HG02642 (cell line): Measurements from ENCODE around the gene TIAM2.
"Not testable (repeated sequence)": the region's sequence is repeated elsewhere in the genome, so short reads cannot be mapped to it uniquely, and the experiment has no call there.

Experiments used
- ATAC-seq: cut with Tn5 transposase; IDR thresholded peaks from one replicate; pipeline ENCODE4 v1.9.1; 2021; ENCODE audit warnings: mild to moderate bottlenecking; ENCODE audit not compliant: unreplicated experiment, poor library complexity

Gene TIAM2

DNA sequence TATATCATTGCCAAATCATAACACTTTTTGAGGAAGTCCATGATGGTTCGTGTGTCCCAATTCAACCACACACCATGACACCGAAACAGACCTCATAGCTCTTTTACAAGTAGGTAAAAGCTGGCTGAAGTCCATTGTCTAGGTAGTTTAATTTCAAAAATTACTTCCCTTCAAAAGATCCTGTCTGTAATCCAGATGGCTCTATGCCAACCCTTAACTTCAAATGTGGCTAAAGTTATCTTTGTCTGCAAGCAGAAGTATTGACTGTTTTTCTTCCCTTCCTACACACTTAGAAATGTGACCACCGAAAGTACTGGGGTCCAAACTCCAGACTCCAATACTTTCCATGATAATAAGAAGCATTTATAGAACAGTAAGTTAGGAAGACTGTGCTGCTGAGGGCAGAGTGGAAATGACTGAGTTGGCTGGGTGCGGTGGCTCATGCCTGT, 8.3 kb upstream of the TIAM2 start:
- no peak for ATAC-seq

DNA sequence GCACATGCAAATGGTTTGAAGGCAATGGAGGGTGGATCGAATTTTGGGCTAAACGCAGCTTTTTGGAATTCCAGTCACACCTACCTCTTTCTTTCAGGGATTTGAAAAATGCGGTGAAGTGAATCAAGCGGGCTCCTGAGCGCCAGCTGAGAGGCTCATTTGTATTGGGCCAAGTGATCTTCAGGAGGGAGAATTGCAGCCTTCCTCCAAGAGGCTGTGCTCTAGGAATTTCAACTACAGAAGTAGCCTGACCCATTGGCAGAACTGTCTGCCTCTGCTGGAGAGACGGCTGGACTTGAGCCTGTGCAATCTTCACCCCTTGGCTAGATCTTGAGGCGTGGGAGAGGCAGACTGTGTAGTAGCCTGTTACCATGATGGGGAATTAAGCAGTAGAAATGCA, 5.7 kb upstream of the TIAM2 start:
- no peak for ATAC-seq

- ATAC-seq, result no peak
Measured at GRCh38 chr6:154991207-154991606, 3.9 kb upstream of the TIAM2 start.

- ATAC-seq, result no peak
Measured at GRCh38 chr6:154993026-154993425, 2.1 kb upstream of the TIAM2 start.

GRCh38 chr6:154993710-154994109, 1.4 kb upstream of the TIAM2 start:
- ATAC-seq, result no peak

DNA sequence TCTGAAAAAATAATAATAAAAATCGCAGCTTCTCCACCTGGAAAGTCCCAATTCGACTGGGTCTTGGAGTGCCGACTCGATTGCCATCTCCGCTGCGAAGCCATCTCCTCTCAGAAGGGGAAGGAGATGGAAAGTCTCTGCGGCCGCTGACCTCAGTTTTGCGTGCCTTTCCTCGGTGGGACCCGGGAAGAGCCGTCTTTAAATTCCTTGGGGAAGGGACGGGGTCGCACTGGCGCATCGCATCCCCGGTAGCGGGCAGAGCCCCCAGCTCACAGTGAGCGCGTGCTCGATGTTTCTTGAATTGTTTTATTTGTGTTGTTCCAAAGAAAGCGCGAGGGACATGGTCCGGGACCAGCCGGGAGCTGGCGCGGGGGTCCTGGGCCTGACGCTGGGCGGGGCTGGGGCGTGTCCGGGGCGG, 270 bp upstream of the TIAM2 start:
- no peak for ATAC-seq

DNA sequence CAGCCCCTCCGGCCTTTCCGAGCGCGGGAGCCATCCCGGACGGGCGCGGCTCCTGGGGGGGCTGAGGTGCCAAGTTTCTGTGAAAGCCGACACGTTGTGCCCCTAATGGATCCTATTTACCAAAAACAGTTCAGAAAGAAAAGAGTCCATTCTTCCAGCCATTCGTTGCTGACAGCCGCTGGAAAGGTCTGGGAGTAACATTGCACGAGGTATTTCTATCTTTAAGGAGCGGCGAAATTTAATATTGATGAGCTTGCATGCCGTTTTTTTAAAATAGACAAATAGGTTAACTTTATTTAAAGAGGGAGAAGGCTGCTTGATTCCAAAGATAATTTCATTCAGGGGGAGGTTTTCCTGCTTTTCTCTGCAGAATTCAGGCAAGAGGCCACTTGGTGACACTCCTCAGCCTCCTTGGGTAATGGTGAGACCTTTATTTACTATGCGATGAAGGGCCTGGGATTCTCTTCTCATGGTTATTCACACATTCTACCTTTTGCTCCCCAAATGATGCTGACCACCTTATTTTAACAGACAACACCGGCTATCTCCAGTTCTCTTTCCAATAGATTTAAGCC, 988 bp downstream of the TIAM2 start:
- ATAC-seq, result no peak

- ATAC-seq, result no peak
Measured at GRCh38 chr6:154996841-154997311, 1.8 kb downstream of the TIAM2 start.

DNA sequence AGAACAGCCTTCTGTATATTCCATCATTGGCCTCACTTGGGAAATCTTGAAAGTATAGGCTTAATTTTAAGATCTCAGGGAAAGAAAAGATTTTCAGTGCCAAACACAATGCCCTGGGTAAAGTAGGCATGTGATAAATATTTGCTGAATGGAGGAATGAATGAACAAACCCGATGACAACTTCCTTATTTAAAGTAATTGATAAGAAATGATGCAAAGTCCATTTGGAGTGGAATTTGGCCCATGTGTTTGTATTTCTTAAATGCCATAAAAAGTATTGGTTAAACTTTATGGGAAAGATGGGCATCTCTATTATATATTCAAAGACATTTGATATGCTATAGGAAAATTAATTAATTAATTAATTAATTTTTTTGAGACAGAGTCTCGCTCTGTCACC, 3.7 kb downstream of the TIAM2 start:
- ATAC-seq, result no peak

DNA sequence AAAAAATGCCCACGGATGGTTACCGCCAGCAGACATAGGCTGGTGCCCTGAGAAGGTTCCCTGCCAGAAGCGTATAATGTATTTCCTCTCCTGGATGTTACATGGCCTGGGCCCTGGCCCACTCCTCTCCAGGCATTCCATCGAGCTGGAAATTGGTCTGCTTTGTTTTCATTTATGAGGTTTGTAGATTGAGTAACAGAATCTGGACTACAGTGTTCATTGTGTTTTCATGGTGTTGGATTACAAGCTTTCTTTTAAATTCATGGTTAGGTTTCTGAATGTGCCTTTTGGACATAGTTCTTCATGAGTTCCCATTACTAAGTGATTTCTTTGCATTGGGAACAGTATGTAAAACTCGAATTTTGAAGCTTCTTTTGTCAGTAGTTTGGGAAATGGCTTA, 6.4 kb downstream of the TIAM2 start:
- no peak for ATAC-seq

- no peak for ATAC-seq
Measured at GRCh38 chr6:155001934-155002333, 6.8 kb downstream of the TIAM2 start.

DNA sequence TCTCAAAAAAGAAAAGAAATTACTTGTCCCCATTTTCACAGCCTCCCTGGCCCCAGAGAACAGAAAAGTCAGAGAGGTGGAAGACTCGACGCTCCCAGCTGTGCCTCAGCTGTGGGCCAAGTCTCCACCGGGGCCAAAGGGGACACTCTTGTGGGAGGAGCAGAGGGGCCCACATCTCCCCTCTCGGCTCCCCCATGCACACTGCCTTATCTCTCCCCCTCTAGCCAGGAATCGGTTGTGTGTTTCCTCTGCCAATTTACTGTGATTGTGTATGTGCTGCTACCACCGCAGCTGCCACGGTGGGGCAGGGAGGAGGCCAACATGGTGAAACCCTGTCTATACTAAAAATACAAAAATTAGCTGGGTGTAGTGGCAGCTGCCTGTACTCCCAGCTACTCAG, 8.4 kb downstream of the TIAM2 start:
- no peak for ATAC-seq

DNA sequence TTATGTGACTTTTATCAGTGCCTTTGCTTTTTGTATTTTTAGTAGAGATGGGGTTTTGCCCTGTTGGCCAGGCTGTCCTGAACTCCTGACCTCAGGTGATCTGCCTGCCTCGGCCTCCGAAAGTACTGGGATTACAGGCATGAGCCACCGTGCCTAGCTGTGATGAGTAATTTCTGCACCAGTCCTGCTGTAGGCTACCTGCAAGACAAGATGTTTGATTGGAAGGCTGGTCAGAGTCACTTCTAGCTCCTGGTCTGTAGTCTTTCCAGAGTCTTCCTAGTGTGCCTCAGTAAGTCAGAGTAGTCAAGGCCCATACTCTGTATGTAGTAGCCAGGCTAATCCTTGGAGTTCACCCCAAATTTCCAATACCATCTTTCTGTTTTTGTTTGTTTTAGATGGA, 8.9 kb downstream of the TIAM2 start:
- ATAC-seq, result no peak

DNA sequence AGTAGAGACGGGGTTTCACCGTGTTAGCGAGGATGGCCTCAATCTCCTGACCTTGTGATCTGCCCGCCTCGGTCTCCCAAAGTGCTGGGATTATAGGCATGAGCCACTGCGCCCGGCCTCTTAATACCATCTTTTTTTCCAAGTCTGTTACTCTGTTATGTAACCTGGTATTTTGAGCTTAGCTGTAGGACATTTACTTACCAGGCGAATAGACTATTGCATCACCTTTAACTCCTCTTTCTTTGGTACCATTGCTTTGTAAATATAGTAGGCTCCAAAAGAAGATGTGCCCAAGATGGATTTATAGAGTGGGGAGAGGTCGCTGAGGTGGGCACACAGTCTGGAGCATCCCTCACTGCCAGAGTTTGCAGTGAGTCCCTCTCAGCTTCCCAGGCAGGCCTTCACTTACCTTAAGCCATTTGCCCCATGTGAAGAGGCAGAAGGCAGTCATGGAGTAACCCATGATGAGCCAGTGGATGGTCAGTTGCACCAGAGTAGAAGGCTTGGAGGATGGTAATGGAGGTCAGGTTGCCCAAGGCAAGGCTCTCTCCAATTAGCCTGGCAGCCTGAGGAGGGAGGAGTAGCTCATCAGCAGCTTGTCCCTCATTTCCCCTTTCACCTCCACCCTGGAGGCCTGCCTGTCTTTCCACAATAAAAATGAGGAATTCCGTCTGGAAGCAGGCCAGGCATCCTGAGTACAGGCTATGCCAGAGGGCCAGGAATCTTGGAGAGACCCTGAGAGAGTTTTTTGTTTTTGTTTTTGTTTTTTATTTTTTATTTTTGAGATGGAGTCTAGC, 9.7 kb downstream of the TIAM2 start:
- no peak for ATAC-seq

- no peak for ATAC-seq
Measured at GRCh38 chr6:155008625-155009024, 13.5 kb downstream of the TIAM2 start.

- no peak for ATAC-seq
Measured at GRCh38 chr6:155010940-155011339, 15.8 kb downstream of the TIAM2 start.

GRCh38 chr6:155011809-155012291, 16.7 kb downstream of the TIAM2 start:
- no peak for ATAC-seq

GRCh38 chr6:155013457-155013876, 18.4 kb downstream of the TIAM2 start:
- no peak for ATAC-seq

- ATAC-seq, result no peak
Measured at GRCh38 chr6:155014137-155014536, 19.0 kb downstream of the TIAM2 start.

DNA sequence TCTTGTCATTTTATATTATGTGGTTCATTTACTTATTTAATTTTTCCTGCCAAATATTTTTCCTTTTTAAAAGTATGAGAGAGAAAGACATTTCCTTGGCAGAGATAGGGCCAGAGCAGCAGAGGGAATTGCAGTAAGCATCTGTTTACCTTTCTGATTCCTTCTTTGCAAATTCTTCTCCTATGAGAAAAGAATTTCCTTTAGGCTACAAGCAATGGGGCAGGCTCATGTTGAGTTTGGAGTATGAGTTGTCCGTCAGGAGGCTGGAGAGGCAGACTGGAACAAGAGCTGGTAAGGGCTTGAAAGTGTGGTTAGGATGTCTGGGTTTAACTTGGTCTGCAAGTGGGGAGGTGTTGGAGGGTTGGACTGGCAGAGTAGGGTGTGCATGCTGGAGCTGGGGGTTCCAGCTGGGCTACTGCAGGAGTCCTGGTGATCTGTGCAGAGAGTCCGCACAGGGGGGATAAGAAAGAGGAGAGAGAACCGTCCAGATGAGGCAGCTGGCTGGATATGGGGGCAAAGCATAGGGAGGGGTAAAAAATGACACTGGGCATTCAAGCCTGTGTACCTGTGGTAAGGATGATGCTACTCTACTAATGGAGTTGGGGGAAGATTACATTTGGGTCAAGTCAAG, 19.7 kb downstream of the TIAM2 start:
- ATAC-seq, result no peak

DNA sequence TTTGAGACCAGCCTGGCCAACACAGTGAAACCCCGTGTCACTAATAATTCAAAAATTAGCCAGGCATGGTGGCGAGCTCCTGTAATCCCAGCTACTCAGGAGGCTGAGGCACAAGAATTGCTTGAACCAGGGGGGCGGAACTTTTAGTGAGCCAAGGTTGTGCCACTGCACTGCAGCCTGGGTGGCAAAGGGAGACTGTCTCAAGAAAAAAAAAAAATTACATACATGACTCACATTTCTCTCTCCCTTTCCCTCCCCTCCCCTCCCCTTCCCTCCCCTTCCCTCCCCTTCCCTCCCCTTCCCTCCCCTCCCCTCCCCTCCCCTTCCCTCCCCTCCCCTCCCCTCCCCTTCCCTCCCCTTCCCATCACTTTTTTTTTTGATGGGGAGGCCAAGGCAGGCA, 23.3 kb downstream of the TIAM2 start:
- not testable (repeated sequence) for ATAC-seq
